GM23338 (cell line): ENCODE results near the gene SLC35F1. TPM values are rescaled to one million over a fixed set of nuclear protein-coding genes. Genes with fewer than 3 reads are reported as not detected.
"Not testable (repeated sequence)": the region's sequence is repeated elsewhere in the genome, so short reads cannot be mapped to it uniquely, and the experiment has no call there.

ENCODE experiments used
- ATAC-seq: fragments of 200-7000 bp; cut with Tn5 transposase; 3 replicates; pipeline ENCODE4 v1.9.1; 2020
- DNase-seq: peaks from one replicate; pipeline ENCODE4 v3.0.0-alpha.2; 2015; ENCODE audit warnings: low spot score
- H2AFZ ChIP-seq: fragments of 200-600 bp; sonication (generic); 2 replicates; pipeline ENCODE4 v1.8.0; 2016; ENCODE audit warnings: antibody characterized with exemption, mild to moderate bottlenecking, moderate library complexity
- H3F3A ChIP-seq: fragments of 200-600 bp; sonication (generic); replicated peaks from 2 replicates; pipeline ENCODE4 v1.8.0; 2017; ENCODE audit warnings: antibody characterized with exemption, mixed run types, low read depth
- H3K27ac ChIP-seq: fragments of 200-600 bp; sonication (generic); 2 replicates; pipeline ENCODE4 v1.6.1; 2016; ENCODE audit warnings: low read depth
- H3K27me3 ChIP-seq: fragments of 200-600 bp; sonication (generic); 2 replicates; pipeline ENCODE4 v1.8.0; 2016; ENCODE audit warnings: mild to moderate bottlenecking, mixed run types, moderate library complexity; ENCODE audit not compliant: insufficient read depth
- H3K36me3 ChIP-seq: fragments of 200-600 bp; sonication (generic); 2 replicates; pipeline ENCODE4 v1.8.0; 2016; ENCODE audit warnings: mild to moderate bottlenecking; ENCODE audit not compliant: insufficient read depth
- H3K4me1 ChIP-seq: fragments of 200-600 bp; sonication (generic); 2 replicates; pipeline ENCODE4 v1.8.0; 2016; ENCODE audit warnings: mild to moderate bottlenecking, moderate library complexity; ENCODE audit not compliant: insufficient read depth
- H3K4me2 ChIP-seq: fragments of 200-600 bp; sonication (generic); 2 replicates; pipeline ENCODE4 v1.7.1; 2017; ENCODE audit warnings: mixed run types
- H3K4me3 ChIP-seq: fragments of 200-600 bp; sonication (generic); 2 replicates; pipeline ENCODE4 v1.6.1; 2016; ENCODE audit warnings: mixed run types
- H3K79me2 ChIP-seq: fragments of 200-600 bp; sonication (generic); replicated peaks from 2 replicates; pipeline ENCODE4 v1.8.0; 2017; ENCODE audit warnings: mild to moderate bottlenecking; ENCODE audit not compliant: insufficient read depth
- H3K9me2 ChIP-seq: fragments of 200-600 bp; sonication (generic); 2 replicates; pipeline ENCODE4 v1.8.0; 2017; ENCODE audit not compliant: insufficient read depth
- H4K20me1 ChIP-seq: fragments of 200-600 bp; sonication (generic); replicated peaks from 2 replicates; pipeline ENCODE4 v1.8.0; 2017; ENCODE audit warnings: mild to moderate bottlenecking; ENCODE audit not compliant: insufficient read depth
- H3K27ac Mint-ChIP-seq: 2 replicates; pipeline ENCODE4 v1.8.0; 2020; ENCODE audit warnings: inconsistent platforms, mild to moderate bottlenecking, moderate library complexity, mixed read lengths
- H3K27me3 Mint-ChIP-seq: 3 replicates; pipeline ENCODE4 v1.8.0; 2022; ENCODE audit warnings: low read depth, mild to moderate bottlenecking, moderate library complexity, mixed read lengths, inconsistent platforms; ENCODE audit not compliant: insufficient read depth, poor library complexity
- H3K36me3 Mint-ChIP-seq: 3 replicates; pipeline ENCODE4 v1.8.0; 2021; ENCODE audit warnings: low read depth, mild to moderate bottlenecking, inconsistent platforms, moderate library complexity, mixed read lengths
- H3K4me1 Mint-ChIP-seq: 3 replicates; pipeline ENCODE4 v1.8.0; 2020; ENCODE audit warnings: mild to moderate bottlenecking, inconsistent platforms, mixed read lengths
- H3K4me3 Mint-ChIP-seq: 3 replicates; pipeline ENCODE4 v1.8.0; 2021; ENCODE audit warnings: moderate library complexity, mild to moderate bottlenecking, inconsistent platforms, mixed read lengths
- H3K9me3 Mint-ChIP-seq: 3 replicates; pipeline ENCODE4 v1.8.0; 2020; ENCODE audit warnings: moderate library complexity, mild to moderate bottlenecking, inconsistent platforms, mixed read lengths
- EZH2 ChIP-seq: fragments of 200-600 bp; sonication (generic); IDR thresholded peaks from one replicate; pipeline ENCODE4 v1.8.0; 2017; ENCODE audit warnings: antibody characterized with exemption, mild to moderate bottlenecking, low read depth; ENCODE audit not compliant: unreplicated experiment
- EZH2phosphoT487 ChIP-seq: fragments of 200-600 bp; sonication (generic); IDR thresholded peaks from one replicate; pipeline ENCODE4 v1.8.1; 2018; ENCODE audit warnings: antibody characterized with exemption; ENCODE audit not compliant: unreplicated experiment
- JUNB ChIP-seq: IDR thresholded peaks from one replicate; pipeline ENCODE4 v1.6.1; 2016; ENCODE audit warnings: antibody characterized with exemption; ENCODE audit not compliant: unreplicated experiment
- NANOG ChIP-seq: IDR thresholded peaks from 2 replicates; pipeline ENCODE4 v1.6.1; 2016; ENCODE audit warnings: antibody characterized with exemption, borderline replicate concordance
- POLR2AphosphoS5 ChIP-seq: IDR thresholded peaks from 2 replicates; pipeline ENCODE4 v1.6.1; 2016; ENCODE audit warnings: antibody characterized with exemption, low read depth
- STAT1 ChIP-seq: IDR thresholded peaks from one replicate; pipeline ENCODE4 v1.6.1; 2016; ENCODE audit warnings: antibody characterized with exemption; ENCODE audit not compliant: unreplicated experiment
- ZNF114 ChIP-seq: fragments of 250-450 bp; sonication (Bioruptor Pico); IDR thresholded peaks from 2 replicates; pipeline ENCODE4 v1.5.0; 2020; ENCODE audit warnings: mild to moderate bottlenecking, moderate library complexity
- ZNF331 ChIP-seq: fragments of 250-450 bp; sonication (Bioruptor Pico); IDR thresholded peaks from 2 replicates; pipeline ENCODE4 v1.5.0; 2020; ENCODE audit warnings: low read depth, mild to moderate bottlenecking, moderate library complexity
- polyA plus RNA-seq: library from polyadenylated mRNA; unstranded; fragments of >200 nt; fragmentation: Nextera tagmentation; extraction: Ambion mirVana; gene quantifications from 2 replicates; pipeline ENCODE4 v1.2.1, GENCODE V29; 2016
- total RNA-seq: library from RNA; depleted of rRNA; stranded (reverse); fragments of >200 nt; shearing (Covaris generic); gene quantifications from 2 replicates; pipeline ENCODE4 v1.2.3, GENCODE V29; 2014
- TF ChIP-seq, protein P1 (sequence below), 2 experiments: fragments of 200-600 bp in 1 of 2; sonication (generic) in 1 of 2; conservative IDR thresholded peaks; 2 replicates each; pipeline versions ENCODE4 v1.5.1 to v1.6.1; 2016 to 2017; ENCODE audit warnings: antibody characterized with exemption in 2 of 2, low read depth in 2 of 2, mild to moderate bottlenecking in 2 of 2, moderate library complexity in 1 of 2
- TF ChIP-seq, protein P2 (sequence below): fragments of 250-450 bp; sonication (Bioruptor Pico); IDR thresholded peaks from 2 replicates; pipeline ENCODE4 v1.5.0; 2020; ENCODE audit warnings: mild to moderate bottlenecking, moderate library complexity
- TF ChIP-seq, protein P3 (sequence below): IDR thresholded peaks from one replicate; pipeline ENCODE4 v1.6.1; 2018; ENCODE audit warnings: antibody characterized with exemption; ENCODE audit not compliant: unreplicated experiment

SLC35F1 gene
- total and polyA plus RNA-seq, 2 experiments from 2014 or later = 3.0 to 10.3 TPM

DNA sequence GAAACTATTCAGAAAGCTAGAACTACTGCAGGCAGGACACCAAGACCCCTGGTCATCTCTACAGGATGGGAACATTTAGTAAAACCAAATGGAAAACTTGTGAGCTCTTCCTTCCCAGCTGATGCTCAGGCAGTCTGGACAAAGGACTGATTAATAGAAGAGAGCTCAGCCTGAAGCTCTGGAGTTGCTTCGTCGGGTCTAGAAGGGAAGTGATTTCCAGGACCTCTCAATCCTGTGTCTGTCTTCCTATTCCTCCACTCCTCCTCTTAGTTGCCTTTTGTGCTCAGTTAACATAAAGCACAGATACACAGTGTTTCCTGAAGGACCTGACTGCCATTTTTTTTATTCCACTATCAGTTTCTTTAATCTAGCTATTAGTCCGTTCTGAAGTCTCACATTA, 54.2 kb downstream of the SLC35F1 start:
- no peaks in the 10 kb centered on the region for H3K27me3 Mint-ChIP-seq
- no peaks in the 10 kb centered on the region; the same call in 2 of the 3 replicates for H3K4me1 Mint-ChIP-seq
- ATAC-seq (no peak), DNase-seq (no peak)
- Histone ChIP-seq H3K79me2 (no peaks in the 10 kb centered on the region), H3K36me3 (peaks cover 9% of the 10 kb centered on the region), H3K4me3 (no peak overlapping the region), H3F3A (no peaks in the 10 kb centered on the region), H3K9me2 (no peaks in the 10 kb centered on the region), H4K20me1 (no peaks in the 10 kb centered on the region), H3K27me3 (no peaks in the 10 kb centered on the region), H3K4me2 (no peak overlapping the region), H3K27ac (no peak overlapping the region), H2AFZ (no peak overlapping the region), H3K4me1 (no peaks in the 10 kb centered on the region)
- no peak for TF ChIP-seq STAT1
- TF ChIP-seq, protein P1, sequence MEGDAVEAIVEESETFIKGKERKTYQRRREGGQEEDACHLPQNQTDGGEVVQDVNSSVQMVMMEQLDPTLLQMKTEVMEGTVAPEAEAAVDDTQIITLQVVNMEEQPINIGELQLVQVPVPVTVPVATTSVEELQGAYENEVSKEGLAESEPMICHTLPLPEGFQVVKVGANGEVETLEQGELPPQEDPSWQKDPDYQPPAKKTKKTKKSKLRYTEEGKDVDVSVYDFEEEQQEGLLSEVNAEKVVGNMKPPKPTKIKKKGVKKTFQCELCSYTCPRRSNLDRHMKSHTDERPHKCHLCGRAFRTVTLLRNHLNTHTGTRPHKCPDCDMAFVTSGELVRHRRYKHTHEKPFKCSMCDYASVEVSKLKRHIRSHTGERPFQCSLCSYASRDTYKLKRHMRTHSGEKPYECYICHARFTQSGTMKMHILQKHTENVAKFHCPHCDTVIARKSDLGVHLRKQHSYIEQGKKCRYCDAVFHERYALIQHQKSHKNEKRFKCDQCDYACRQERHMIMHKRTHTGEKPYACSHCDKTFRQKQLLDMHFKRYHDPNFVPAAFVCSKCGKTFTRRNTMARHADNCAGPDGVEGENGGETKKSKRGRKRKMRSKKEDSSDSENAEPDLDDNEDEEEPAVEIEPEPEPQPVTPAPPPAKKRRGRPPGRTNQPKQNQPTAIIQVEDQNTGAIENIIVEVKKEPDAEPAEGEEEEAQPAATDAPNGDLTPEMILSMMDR (conservative IDR thresholded peaks at IDR 0.05; ENCODE audit: low read depth in 2 of 2) = no peak
- no peak for TF ChIP-seq NANOG
- TF ChIP-seq, protein P2, sequence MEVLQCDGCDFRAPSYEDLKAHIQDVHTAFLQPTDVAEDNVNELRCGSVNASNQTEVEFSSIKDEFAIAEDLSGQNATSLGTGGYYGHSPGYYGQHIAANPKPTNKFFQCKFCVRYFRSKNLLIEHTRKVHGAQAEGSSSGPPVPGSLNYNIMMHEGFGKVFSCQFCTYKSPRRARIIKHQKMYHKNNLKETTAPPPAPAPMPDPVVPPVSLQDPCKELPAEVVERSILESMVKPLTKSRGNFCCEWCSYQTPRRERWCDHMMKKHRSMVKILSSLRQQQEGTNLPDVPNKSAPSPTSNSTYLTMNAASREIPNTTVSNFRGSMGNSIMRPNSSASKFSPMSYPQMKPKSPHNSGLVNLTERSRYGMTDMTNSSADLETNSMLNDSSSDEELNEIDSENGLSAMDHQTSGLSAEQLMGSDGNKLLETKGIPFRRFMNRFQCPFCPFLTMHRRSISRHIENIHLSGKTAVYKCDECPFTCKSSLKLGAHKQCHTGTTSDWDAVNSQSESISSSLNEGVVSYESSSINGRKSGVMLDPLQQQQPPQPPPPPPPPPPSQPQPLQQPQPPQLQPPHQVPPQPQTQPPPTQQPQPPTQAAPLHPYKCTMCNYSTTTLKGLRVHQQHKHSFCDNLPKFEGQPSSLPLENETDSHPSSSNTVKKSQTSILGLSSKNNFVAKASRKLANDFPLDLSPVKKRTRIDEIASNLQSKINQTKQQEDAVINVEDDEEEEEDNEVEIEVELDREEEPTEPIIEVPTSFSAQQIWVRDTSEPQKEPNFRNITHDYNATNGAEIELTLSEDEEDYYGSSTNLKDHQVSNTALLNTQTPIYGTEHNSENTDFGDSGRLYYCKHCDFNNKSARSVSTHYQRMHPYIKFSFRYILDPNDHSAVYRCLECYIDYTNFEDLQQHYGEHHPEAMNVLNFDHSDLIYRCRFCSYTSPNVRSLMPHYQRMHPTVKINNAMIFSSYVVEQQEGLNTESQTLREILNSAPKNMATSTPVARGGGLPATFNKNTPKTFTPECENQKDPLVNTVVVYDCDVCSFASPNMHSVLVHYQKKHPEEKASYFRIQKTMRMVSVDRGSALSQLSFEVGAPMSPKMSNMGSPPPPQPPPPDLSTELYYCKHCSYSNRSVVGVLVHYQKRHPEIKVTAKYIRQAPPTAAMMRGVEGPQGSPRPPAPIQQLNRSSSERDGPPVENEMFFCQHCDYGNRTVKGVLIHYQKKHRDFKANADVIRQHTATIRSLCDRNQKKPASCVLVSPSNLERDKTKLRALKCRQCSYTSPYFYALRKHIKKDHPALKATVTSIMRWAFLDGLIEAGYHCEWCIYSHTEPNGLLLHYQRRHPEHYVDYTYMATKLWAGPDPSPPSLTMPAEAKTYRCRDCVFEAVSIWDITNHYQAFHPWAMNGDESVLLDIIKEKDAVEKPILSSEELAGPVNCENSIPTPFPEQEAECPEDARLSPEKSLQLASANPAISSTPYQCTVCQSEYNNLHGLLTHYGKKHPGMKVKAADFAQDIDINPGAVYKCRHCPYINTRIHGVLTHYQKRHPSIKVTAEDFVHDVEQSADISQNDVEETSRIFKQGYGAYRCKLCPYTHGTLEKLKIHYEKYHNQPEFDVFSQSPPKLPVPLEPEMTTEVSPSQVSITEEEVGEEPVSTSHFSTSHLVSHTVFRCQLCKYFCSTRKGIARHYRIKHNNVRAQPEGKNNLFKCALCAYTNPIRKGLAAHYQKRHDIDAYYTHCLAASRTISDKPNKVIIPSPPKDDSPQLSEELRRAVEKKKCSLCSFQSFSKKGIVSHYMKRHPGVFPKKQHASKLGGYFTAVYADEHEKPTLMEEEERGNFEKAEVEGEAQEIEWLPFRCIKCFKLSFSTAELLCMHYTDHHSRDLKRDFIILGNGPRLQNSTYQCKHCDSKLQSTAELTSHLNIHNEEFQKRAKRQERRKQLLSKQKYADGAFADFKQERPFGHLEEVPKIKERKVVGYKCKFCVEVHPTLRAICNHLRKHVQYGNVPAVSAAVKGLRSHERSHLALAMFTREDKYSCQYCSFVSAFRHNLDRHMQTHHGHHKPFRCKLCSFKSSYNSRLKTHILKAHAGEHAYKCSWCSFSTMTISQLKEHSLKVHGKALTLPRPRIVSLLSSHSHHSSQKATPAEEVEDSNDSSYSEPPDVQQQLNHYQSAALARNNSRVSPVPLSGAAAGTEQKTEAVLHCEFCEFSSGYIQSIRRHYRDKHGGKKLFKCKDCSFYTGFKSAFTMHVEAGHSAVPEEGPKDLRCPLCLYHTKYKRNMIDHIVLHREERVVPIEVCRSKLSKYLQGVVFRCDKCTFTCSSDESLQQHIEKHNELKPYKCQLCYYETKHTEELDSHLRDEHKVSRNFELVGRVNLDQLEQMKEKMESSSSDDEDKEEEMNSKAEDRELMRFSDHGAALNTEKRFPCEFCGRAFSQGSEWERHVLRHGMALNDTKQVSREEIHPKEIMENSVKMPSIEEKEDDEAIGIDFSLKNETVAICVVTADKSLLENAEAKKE (CRISPR knock-in tag) = no peak
- TF ChIP-seq ZNF331 = no peak
- TF ChIP-seq JUNB = no peak
- no peak for TF ChIP-seq EZH2
- no peak for TF ChIP-seq ZNF114 (CRISPR knock-in tag)
- TF ChIP-seq POLR2AphosphoS5 = no peak
- no peak for TF ChIP-seq EZH2phosphoT487
- TF ChIP-seq, protein P3, sequence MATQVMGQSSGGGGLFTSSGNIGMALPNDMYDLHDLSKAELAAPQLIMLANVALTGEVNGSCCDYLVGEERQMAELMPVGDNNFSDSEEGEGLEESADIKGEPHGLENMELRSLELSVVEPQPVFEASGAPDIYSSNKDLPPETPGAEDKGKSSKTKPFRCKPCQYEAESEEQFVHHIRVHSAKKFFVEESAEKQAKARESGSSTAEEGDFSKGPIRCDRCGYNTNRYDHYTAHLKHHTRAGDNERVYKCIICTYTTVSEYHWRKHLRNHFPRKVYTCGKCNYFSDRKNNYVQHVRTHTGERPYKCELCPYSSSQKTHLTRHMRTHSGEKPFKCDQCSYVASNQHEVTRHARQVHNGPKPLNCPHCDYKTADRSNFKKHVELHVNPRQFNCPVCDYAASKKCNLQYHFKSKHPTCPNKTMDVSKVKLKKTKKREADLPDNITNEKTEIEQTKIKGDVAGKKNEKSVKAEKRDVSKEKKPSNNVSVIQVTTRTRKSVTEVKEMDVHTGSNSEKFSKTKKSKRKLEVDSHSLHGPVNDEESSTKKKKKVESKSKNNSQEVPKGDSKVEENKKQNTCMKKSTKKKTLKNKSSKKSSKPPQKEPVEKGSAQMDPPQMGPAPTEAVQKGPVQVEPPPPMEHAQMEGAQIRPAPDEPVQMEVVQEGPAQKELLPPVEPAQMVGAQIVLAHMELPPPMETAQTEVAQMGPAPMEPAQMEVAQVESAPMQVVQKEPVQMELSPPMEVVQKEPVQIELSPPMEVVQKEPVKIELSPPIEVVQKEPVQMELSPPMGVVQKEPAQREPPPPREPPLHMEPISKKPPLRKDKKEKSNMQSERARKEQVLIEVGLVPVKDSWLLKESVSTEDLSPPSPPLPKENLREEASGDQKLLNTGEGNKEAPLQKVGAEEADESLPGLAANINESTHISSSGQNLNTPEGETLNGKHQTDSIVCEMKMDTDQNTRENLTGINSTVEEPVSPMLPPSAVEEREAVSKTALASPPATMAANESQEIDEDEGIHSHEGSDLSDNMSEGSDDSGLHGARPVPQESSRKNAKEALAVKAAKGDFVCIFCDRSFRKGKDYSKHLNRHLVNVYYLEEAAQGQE = no peak
- peaks cover 15% of the 10 kb centered on the region for H3K36me3 Mint-ChIP-seq
- peaks cover 20% of the 10 kb centered on the region for H3K9me3 Mint-ChIP-seq
- no peak overlapping the region for H3K27ac Mint-ChIP-seq
- no peak overlapping the region for H3K4me3 Mint-ChIP-seq

DNA sequence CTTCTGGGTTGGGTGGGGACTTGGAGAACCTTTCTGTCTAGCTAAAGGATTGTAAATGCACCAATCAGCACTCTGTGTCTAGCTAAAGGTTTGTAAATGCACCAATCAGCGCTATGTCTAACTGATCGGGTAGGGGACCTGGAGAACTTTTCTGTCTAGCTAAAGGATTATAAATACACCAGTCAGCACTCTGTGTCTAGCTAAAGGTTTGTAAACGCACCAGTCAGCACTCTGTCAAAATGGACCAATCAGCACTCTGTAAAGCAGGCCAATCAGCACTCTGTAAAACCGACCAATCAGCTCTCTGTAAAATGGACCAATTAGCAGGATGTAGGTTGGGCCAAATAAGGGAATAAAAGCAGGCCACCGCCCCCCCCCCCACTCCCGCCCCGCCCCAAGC, 58.7 kb downstream of the SLC35F1 start:
- not testable (repeated sequence) for H3K4me3 Mint-ChIP-seq, H3K27me3 ChIP-seq, H4K20me1 ChIP-seq, ATAC-seq, H3K4me1 Mint-ChIP-seq, H3K79me2 ChIP-seq, H3K27ac ChIP-seq, H3F3A ChIP-seq, H3K4me3 ChIP-seq, H3K4me2 ChIP-seq, DNase-seq, H2AFZ ChIP-seq, H3K4me1 ChIP-seq, H3K27me3 Mint-ChIP-seq, H3K27ac Mint-ChIP-seq, H3K36me3 ChIP-seq, H3K9me2 ChIP-seq
- H3K36me3 Mint-ChIP-seq = peaks cover 28% of the 10 kb centered on the region
- peaks cover 33% of the 10 kb centered on the region for H3K9me3 Mint-ChIP-seq
